OCI-LY7 (cell line): ENCODE data around the gene TANC1. TPM values are rescaled to one million over a fixed set of nuclear protein-coding genes. Genes with fewer than 3 reads are reported as not detected.

Experiments used
- BruUV-seq: library from RNA; stranded (reverse); fragments of 400-500 nt; replicated peaks from 2 replicates; lab custom pipeline; 2021; lab: Mats Ljungman, UMichigan
- CTCF ChIA-PET: fragments of 300-600 bp; sonication (Branson Sonifier 250); formaldehyde crosslinking; loops from one replicate; lab custom pipeline; 2022; ENCODE audit warnings: antibody characterized with exemption; ENCODE audit not compliant: unreplicated experiment; lab: Charles Lee
- POLR2A ChIA-PET: fragments of 300-600 bp; sonication (Branson Sonifier 250); formaldehyde crosslinking; loops from one replicate; lab custom pipeline; 2022; ENCODE audit warnings: antibody characterized with exemption; lab: Charles Lee
- DNase-seq: peaks from one replicate; pipeline ENCODE4 v3.0.0-alpha.2; 2015; ENCODE audit warnings: low spot score
- H2AFZ ChIP-seq: fragments of 200-600 bp; sonication (generic), shearing (Covaris generic); 2 replicates; pipeline ENCODE4 v1.6.1; 2014; ENCODE audit warnings: mild to moderate bottlenecking, antibody characterized with exemption, low read length, moderate library complexity
- H3K27ac ChIP-seq: fragments of 200-600 bp; sonication (generic); 2 replicates; pipeline ENCODE4 v1.5.1; 2014; ENCODE audit warnings: mixed run types, low read depth, mild to moderate bottlenecking, moderate library complexity, low read length, inconsistent platforms; ENCODE audit not compliant: poor library complexity, severe bottlenecking
- H3K36me3 ChIP-seq: fragments of 200-600 bp; sonication (generic); 2 replicates; pipeline ENCODE4 v1.6.1; 2014; ENCODE audit warnings: mild to moderate bottlenecking, antibody characterized with exemption, low read length, moderate library complexity, mixed read lengths; ENCODE audit not compliant: insufficient read depth
- H3K4me1 ChIP-seq: fragments of 200-600 bp; sonication (generic); 2 replicates; pipeline ENCODE4 v1.5.1; 2014; ENCODE audit warnings: mild to moderate bottlenecking, low read length; ENCODE audit not compliant: insufficient read depth, poor library complexity, severe bottlenecking
- H3K4me2 ChIP-seq: fragments of 200-600 bp; sonication (generic); 2 replicates; pipeline ENCODE4 v1.6.1; 2014; ENCODE audit warnings: mild to moderate bottlenecking, low read length
- H3K4me3 ChIP-seq: fragments of 200-600 bp; sonication (generic); 2 replicates; pipeline ENCODE4 v1.5.1; 2014; ENCODE audit warnings: mild to moderate bottlenecking, low read depth, low read length; ENCODE audit not compliant: poor library complexity, severe bottlenecking
- H3K79me2 ChIP-seq: fragments of 200-600 bp; sonication (generic); 2 replicates; pipeline ENCODE4 v1.6.1; 2016; ENCODE audit warnings: low read depth, mild to moderate bottlenecking, low read length, moderate library complexity, mixed read lengths; ENCODE audit not compliant: insufficient read depth
- H3K9me2 ChIP-seq: fragments of 200-600 bp; sonication (generic); 2 replicates; pipeline ENCODE4 v1.6.1; 2016; ENCODE audit warnings: mild to moderate bottlenecking, low read length, mixed read lengths; ENCODE audit not compliant: insufficient read depth
- H3K9me3 ChIP-seq: fragments of 200-600 bp; sonication (generic); 2 replicates; pipeline ENCODE4 v1.6.1; 2014; ENCODE audit warnings: mild to moderate bottlenecking, mixed run types, low read length, mixed read lengths
- H4K20me1 ChIP-seq: fragments of 200-600 bp; sonication (generic); 2 replicates; pipeline ENCODE4 v1.6.1; 2014; ENCODE audit warnings: mild to moderate bottlenecking, antibody characterized with exemption, low read length, moderate library complexity, mixed read lengths; ENCODE audit not compliant: insufficient read depth
- CTCF ChIP-seq: fragments of 200-600 bp; sonication (generic); conservative IDR thresholded peaks from 2 replicates; pipeline ENCODE4 v1.5.1; 2014; ENCODE audit warnings: mild to moderate bottlenecking, antibody characterized with exemption, low read length, moderate library complexity, mixed read lengths
- EZH2phosphoT487 ChIP-seq: fragments of 200-600 bp; sonication (generic); IDR thresholded peaks from 2 replicates; pipeline ENCODE4 v1.6.1; 2018; ENCODE audit warnings: low read depth, borderline replicate concordance, mild to moderate bottlenecking, mixed run types, antibody characterized with exemption, low read length, moderate library complexity, mixed read lengths
- intact Hi-C: fragments of 100-400 bp; cut with micrococcal nuclease; formaldehyde crosslinking; loops from one replicate; pipeline ENCODE4 v1.10.0; 2022; ENCODE audit not compliant: unreplicated experiment
- total RNA-seq, 2 experiments: library from RNA; depleted of rRNA in 1 of 2; stranded (reverse); fragments of >200 nt in 1 of 2; shearing (Covaris generic) in 1 of 2; gene quantifications; 2 replicates each; pipeline ENCODE4 v1.2.3, GENCODE V29; 2014 to 2022

The TANC1 gene
- total RNA-seq, 2 experiments from 2014 or later: 0.04 TPM; not detected in 1

- H3K4me3 ChIP-seq: no peak overlapping the region
These were observed 218.0 kb downstream of the TANC1 start for GRCh38 chr2:159186462-159186861.

GRCh38 chr2:159187106-159187505, 218.7 kb downstream of the TANC1 start:
- POLR2A ChIA-PET: interaction anchor here (0.6 to 0.8 kb wide), 2 partner anchors 10 to 677 kb away, joined by 3 read pairs; no protein-coding TSS in a partner anchor

More at GRCh38 chr2:159186462-159186861, 218.0 kb downstream of the TANC1 start:
- intact Hi-C loops: no loop called here
- no TSS peak for BruUV-seq
- Histone ChIP-seq H3K36me3 (no peaks in the 10 kb centered on the region), H3K9me3 (no peaks in the 10 kb centered on the region), H3K27ac (no peak overlapping the region), H4K20me1 (no peaks in the 10 kb centered on the region), H3K9me2 (no peaks in the 10 kb centered on the region), H3K4me2 (no peak overlapping the region), H3K4me1 (no peaks in the 10 kb centered on the region), H3K79me2 (no peaks in the 10 kb centered on the region), H2AFZ (no peak overlapping the region)
- CTCF ChIA-PET: no interaction called here
- TF ChIP-seq EZH2phosphoT487 (no peak), CTCF (no peak)
- DNase-seq: no peak
- POLR2A ChIA-PET: no interaction called here

More at GRCh38 chr2:159187106-159187505, 218.7 kb downstream of the TANC1 start:
- Histone ChIP-seq H3K9me2 (no peaks in the 10 kb centered on the region), H3K4me3 (no peak overlapping the region), H3K4me2 (no peak overlapping the region), H3K79me2 (no peaks in the 10 kb centered on the region), H4K20me1 (no peaks in the 10 kb centered on the region), H2AFZ (no peak overlapping the region), H3K27ac (no peak overlapping the region), H3K9me3 (no peaks in the 10 kb centered on the region), H3K36me3 (no peaks in the 10 kb centered on the region), H3K4me1 (no peaks in the 10 kb centered on the region)
- CTCF ChIA-PET: no interaction called here
- DNase-seq: no peak
- no peak for TF ChIP-seq EZH2phosphoT487
- no peak for TF ChIP-seq CTCF
- no TSS peak for BruUV-seq
- intact Hi-C loops: no loop called here
